GM12878 (cell line): ENCODE data around the gene PLA2G4E. TPM values are rescaled to one million over a fixed set of nuclear protein-coding genes. Genes with fewer than 3 reads are reported as not detected.

ENCODE experiments used
- ATAC-seq: fragments of 200-7000 bp; cut with Tn5 transposase; 3 replicates; pipeline ENCODE4 v1.9.1; 2020; ENCODE audit warnings: mild to moderate bottlenecking, moderate library complexity
- BruUV-seq: library from RNA; stranded (reverse); fragments of 400-500 nt; replicated peaks from 2 replicates; lab custom pipeline; 2021; lab: Mats Ljungman, UMichigan
- CTCF ChIA-PET: fragments of 300-600 bp; sonication (Branson Sonifier 250); formaldehyde crosslinking; extraction: SDS; loops from one replicate; lab custom pipeline; 2021; ENCODE audit warnings: inconsistent platforms; lab: Yijun Ruan, JAX
- POLR2A ChIA-PET: fragments of 350-600 bp; formaldehyde crosslinking; extraction: SDS; loops from one replicate; lab custom pipeline; 2021; ENCODE audit warnings: inconsistent platforms; lab: Charles Lee
- RAD21 ChIA-PET: fragments of 300-600 bp; sonication (Branson Sonifier 250); formaldehyde crosslinking; loops from one replicate; lab custom pipeline; 2023; ENCODE audit warnings: antibody characterized with exemption; ENCODE audit not compliant: unreplicated experiment; lab: Charles Lee
- SMC1A ChIA-PET: fragments of 300-600 bp; sonication (Branson Sonifier 250); formaldehyde crosslinking; loops from one replicate; lab custom pipeline; 2023; ENCODE audit not compliant: unreplicated experiment, uncharacterized antibody; lab: Charles Lee
- DNase-seq: peaks from one replicate; pipeline ENCODE4 v3.0.0-alpha.2; 2011; ENCODE audit warnings: low read depth, low spot score
- FAIRE-seq: peaks from 3 replicates; lab custom pipeline; 2011; peaks lifted over from hg19 to GRCh38; lab: Jason Lieb, UNC
- H2AFZ ChIP-seq: 2 replicates; pipeline ENCODE4 v1.6.0; 2011; ENCODE audit warnings: low read depth, low read length, control low read depth; ENCODE audit not compliant: control insufficient read depth
- H3K27ac ChIP-seq: 2 replicates; pipeline ENCODE4 v1.5.1; 2011; ENCODE audit warnings: control low read depth; ENCODE audit not compliant: control insufficient read depth, insufficient read depth
- H3K27me3 ChIP-seq, 2 experiments: replicated peaks in 1 of 2; 2 replicates each; pipeline versions ENCODE4 v1.6.0 to v1.6.1; 2011; ENCODE audit warnings: low read length in 1 of 2; ENCODE audit not compliant: control insufficient read depth in 2 of 2, insufficient read depth in 2 of 2
- H3K36me3 ChIP-seq, 2 experiments: 2 replicates each; pipeline ENCODE4 v1.5.1; 2011; ENCODE audit warnings: low read length in 1 of 2; ENCODE audit not compliant: control insufficient read depth in 2 of 2, insufficient read depth in 2 of 2
- H3K4me1 ChIP-seq: 2 replicates; pipeline ENCODE4 v1.6.1; 2011; ENCODE audit warnings: mild to moderate bottlenecking, low read length, moderate library complexity, mixed read lengths; ENCODE audit not compliant: control insufficient read depth, insufficient read depth
- H3K4me2 ChIP-seq: 2 replicates; pipeline ENCODE4 v1.6.0; 2011; ENCODE audit warnings: control low read depth; ENCODE audit not compliant: control insufficient read depth, insufficient read depth
- H3K4me3 ChIP-seq: fragments of 200-600 bp; sonication (generic); 2 replicates; pipeline ENCODE4 v1.5.1; 2016
- H3K79me2 ChIP-seq: 2 replicates; pipeline ENCODE4 v1.6.0; 2011; ENCODE audit warnings: low read length; ENCODE audit not compliant: control insufficient read depth, insufficient read depth
- H3K9ac ChIP-seq: 2 replicates; pipeline ENCODE4 v1.8.0; 2011; ENCODE audit warnings: low read length, control low read depth, mixed read lengths; ENCODE audit not compliant: control insufficient read depth, insufficient read depth
- H3K9me3 ChIP-seq: replicated peaks from 3 replicates; pipeline ENCODE4 v1.5.1; 2011; ENCODE audit warnings: mild to moderate bottlenecking, low read length; ENCODE audit not compliant: control insufficient read depth, insufficient read depth
- H4K20me1 ChIP-seq: 2 replicates; pipeline ENCODE4 v1.6.0; 2011; ENCODE audit not compliant: control insufficient read depth, insufficient read depth
- BCLAF1 ChIP-seq: fragments of 450-650 bp; IDR thresholded peaks from 2 replicates; pipeline ENCODE4 v1.6.1; 2017; ENCODE audit warnings: antibody characterized with exemption, mild to moderate bottlenecking, moderate library complexity
- IRF3 ChIP-seq: fragments of 450-650 bp; IDR thresholded peaks from 2 replicates; pipeline ENCODE4 v1.6.1; 2014; ENCODE audit warnings: mild to moderate bottlenecking
- KDM1A ChIP-seq: fragments of 200-600 bp; sonication (generic); IDR thresholded peaks from 2 replicates; pipeline ENCODE4 v1.6.1; 2016; ENCODE audit warnings: borderline replicate concordance
- MLLT1 ChIP-seq: fragments of 450-650 bp; IDR thresholded peaks from 2 replicates; pipeline ENCODE4 v1.6.1; 2016; ENCODE audit warnings: mild to moderate bottlenecking
- MXI1 ChIP-seq: fragments of 150-350 bp; IDR thresholded peaks from 2 replicates; pipeline ENCODE4 v1.6.1; 2011; ENCODE audit warnings: low read depth, mild to moderate bottlenecking, inconsistent platforms, low read length, improper control_type of control experiment
- MYB ChIP-seq: fragments of 150-350 bp; IDR thresholded peaks from 2 replicates; pipeline ENCODE4 v1.6.1; 2014; ENCODE audit warnings: mild to moderate bottlenecking, low read depth, low read length, borderline replicate concordance
- NBN ChIP-seq: fragments of 450-650 bp; IDR thresholded peaks from 2 replicates; pipeline ENCODE4 v1.6.1; 2016
- NFXL1 ChIP-seq: fragments of 450-650 bp; IDR thresholded peaks from 2 replicates; pipeline ENCODE4 v1.6.1; 2017; ENCODE audit warnings: antibody characterized with exemption, mild to moderate bottlenecking, borderline replicate concordance
- TCF12 ChIP-seq: IDR thresholded peaks from 2 replicates; pipeline ENCODE4 v1.6.1; 2011; ENCODE audit warnings: low read depth, mild to moderate bottlenecking, low read length
- YY1 ChIP-seq: IDR thresholded peaks from 2 replicates; pipeline ENCODE4 v1.6.1; 2011; ENCODE audit warnings: low read depth, mild to moderate bottlenecking, low read length
- ZSCAN29 ChIP-seq: fragments of 450-650 bp; IDR thresholded peaks from 2 replicates; pipeline ENCODE4 v1.6.1; 2017; ENCODE audit warnings: mild to moderate bottlenecking, moderate library complexity
- WGBS: methylation state at CpG from one replicate; pipeline ENCODE4 v1.1.6; 2016; ENCODE audit warnings: low lambda C conversion rate; ENCODE audit not compliant: insufficient replicate concordance, insufficient coverage; ENCODE audit errors: missing lambda C conversion rate; 5-methylcytosine and 5-hydroxymethylcytosine counted together
- in situ Hi-C: fragments of 300-500 bp; cut with MboI; formaldehyde crosslinking; loops from 9 replicates; pipeline ENCODE4 v1.14.3; 2018; ENCODE audit warnings: mixed read lengths
- intact Hi-C: fragments of 100-400 bp; cut with micrococcal nuclease; formaldehyde crosslinking; loops from one replicate; pipeline ENCODE4 v1.14.2; 2022; ENCODE audit not compliant: unreplicated experiment
- polyA plus RNA-seq, 11 experiments: library from polyadenylated mRNA; depleted of rRNA in 4 of 11; unstranded in 6 of 11; stranded (reverse) in 5 of 11; fragments of >200 nt; fragmentation: Nextera tagmentation in 4 of 11; fragmentation: Illumina TruSeq in 1 of 11; extraction: Ambion mirVana in 4 of 11; extraction: Trizol in 1 of 11; gene quantifications; 1 replicate in 1 of 11; 2 replicates in 10 of 11; pipeline versions ENCODE4 v1.2.1 to v1.2.3, GENCODE V29; 2011 to 2016; ENCODE audit warnings: inconsistent platforms in 2 of 11, missing spikeins in 2 of 11, low read depth in 1 of 11
- total RNA-seq, 4 experiments: library from RNA; depleted of rRNA in 3 of 4; stranded (reverse); fragments of >200 nt in 3 of 4; fragmentation: Illumina TruSeq in 1 of 4; extraction: Trizol in 1 of 4; gene quantifications; 2 replicates each; pipeline versions ENCODE4 v1.2.1 to v1.2.3, GENCODE V29; 2013 to 2021

PLA2G4E gene
- total and polyA plus RNA-seq, 10 of the 15 experiments (the other 5 are each of a cell fraction or from before 2014, with no cell fraction given): 0.05 to 0.32 (median 0.06) TPM; not detected in 5

- no peak for TF ChIP-seq BCLAF1
- no peak for TF ChIP-seq NFXL1
- TF ChIP-seq ZSCAN29: no peak
- TF ChIP-seq NBN: no peak
- TF ChIP-seq MLLT1: no peak
Measured at GRCh38 chr15:42012928-42013482, 7.8 kb downstream of the PLA2G4E start (continued).

GRCh38 chr15:42012241-42012640, 8.6 kb downstream of the PLA2G4E start:
- ChIA-PET POLR2A (interaction anchor here (0.5 to 1.0 kb wide), 2 partner anchors 11 to 52 kb away, joined by 3 to 4 read pairs; no protein-coding TSS in a partner anchor), CTCF (interaction anchor here (1.3 to 2.0 kb wide), 3 partner anchors 11 to 23 kb away, joined by 3 to 6 read pairs (median 3); no protein-coding TSS in a partner anchor), SMC1A (interaction anchor here (1.0 to 1.3 kb wide), 2 partner anchors 9 to 40 kb away, joined by 3 read pairs; partner anchors contain the start of gene EHD4), RAD21 (interaction anchor here (1.2 kb wide), 1 partner anchor 42 kb away, joined by 3 read pairs; no protein-coding TSS in a partner anchor)
- DNase-seq (no peak), ATAC-seq (no peak), FAIRE-seq (no peak)
- H3K27ac ChIP-seq: no peak overlapping the region
- no peak overlapping the region for H3K4me3 ChIP-seq
- H3K9me3 ChIP-seq: no peaks in the 10 kb centered on the region
- 73% methylated on average over 2 of the region's 2 CpGs for WGBS
- intact Hi-C loops: no loop called here
- no peak overlapping the region for H3K4me2 ChIP-seq
- H3K4me1 ChIP-seq: peaks cover 9% of the 10 kb centered on the region
- in situ Hi-C loops: no loop called here
- no peak overlapping the region for H3K9ac ChIP-seq
- no TSS peak for BruUV-seq
- H3K36me3 ChIP-seq: no peaks in the 10 kb centered on the region
- TF ChIP-seq TCF12 (no peak), KDM1A (no peak), IRF3 (no peak), YY1 (no peak), MXI1 (no peak), MYB (no peak)
- no peaks in the 10 kb centered on the region for H3K79me2 ChIP-seq
- no peak overlapping the region for H2AFZ ChIP-seq
- no peaks in the 10 kb centered on the region for H4K20me1 ChIP-seq
- no peaks in the 10 kb centered on the region; a peak in 1 of 4 replicates for H3K27me3 ChIP-seq
